Vagina (tissue), 2 donors: Measurements from ENCODE around the gene HMBS.
"Not testable (repeated sequence)": the region's sequence is repeated elsewhere in the genome, so short reads cannot be mapped to it uniquely, and the experiment has no call there.

Experiments used
- CTCF ChIP-seq, 3 experiments: fragments of 450-650 bp in 2 of 3; fragments of 200-600 bp in 1 of 3; sonication (generic) in 1 of 3; IDR thresholded peaks; one replicate each; pipeline ENCODE4 v1.5.1; 2017 to 2019; ENCODE audit warnings: antibody characterized with exemption in 3 of 3, mild to moderate bottlenecking in 2 of 3, moderate library complexity in 2 of 3
- POLR2A ChIP-seq, 2 donors: fragments of 450-650 bp; IDR thresholded peaks; one replicate each; pipeline ENCODE4 v1.6.1; 2017; ENCODE audit warnings: antibody characterized with exemption in 2 of 2, mild to moderate bottlenecking in 2 of 2, moderate library complexity in 2 of 2

DNA sequence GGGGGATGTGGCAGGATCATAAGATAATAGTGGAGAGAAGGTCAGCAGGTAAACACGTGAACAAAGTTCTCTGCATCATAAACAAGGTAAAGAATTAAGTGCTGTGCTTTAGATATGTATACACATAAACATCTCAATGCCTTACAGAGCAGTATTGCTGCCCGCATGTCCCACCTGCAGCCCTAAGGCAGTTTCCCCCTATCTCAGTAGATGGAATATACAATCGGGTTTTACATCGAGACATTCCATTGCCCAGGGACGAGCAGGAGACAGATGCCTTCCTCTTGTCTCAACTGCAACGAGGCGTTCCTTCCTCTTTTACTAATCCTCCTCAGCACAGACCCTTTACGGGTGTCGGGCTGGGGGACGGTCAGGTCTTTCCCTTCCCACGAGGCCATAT lies 45.2 kb upstream of the HMBS start:
- not testable (repeated sequence) for TF ChIP-seq CTCF, POLR2A (IDR thresholded peaks at IDR 0.05)
